ENCODE data around the gene ELMO1. TPM values are rescaled to one million over a fixed set of nuclear protein-coding genes. Genes with fewer than 3 reads are reported as not detected.
A peak's percentile ranks its signal among the peaks of the same experiment; 100 is the strongest.

Gene ELMO1
- total RNA-seq, 1 experiment from 2014 or later: 8.7 TPM

GRCh38 chr7:37248396-37248861 is 200.2 kb downstream of the ELMO1 start:
- DNase-seq: peak; percentile 50
- no peak overlapping the region for H3K4me3 ChIP-seq (ENCODE audit: insufficient read depth, low read depth, low read length)

GRCh38 chr7:37247861-37248260 is 200.8 kb downstream of the ELMO1 start:
- Histone ChIP-seq H3K36me3 (replicated peaks; ENCODE audit: control insufficient read depth, insufficient read depth, low read length) (no peaks in the 10 kb centered on the region), H3K27me3 (ENCODE audit: control insufficient read depth, insufficient read depth, low read length) (no peaks in the 10 kb centered on the region), H3K4me3 (ENCODE audit: insufficient read depth, low read depth, low read length) (no peak overlapping the region)
- DNase-seq: no peak

More at GRCh38 chr7:37248396-37248861, 200.2 kb downstream of the ELMO1 start:
- no peaks in the 10 kb centered on the region for H3K27me3 ChIP-seq (ENCODE audit: control insufficient read depth, insufficient read depth, low read length)
- H3K36me3 ChIP-seq (replicated peaks; ENCODE audit: control insufficient read depth, insufficient read depth, low read length): no peaks in the 10 kb centered on the region

GRCh38 chr7:37245590-37245989 is 203.1 kb downstream of the ELMO1 start:
- Histone ChIP-seq H3K4me3 (ENCODE audit: insufficient read depth, low read depth, low read length) (no peak overlapping the region), H3K36me3 (replicated peaks; ENCODE audit: control insufficient read depth, insufficient read depth, low read length) (no peaks in the 10 kb centered on the region)
- no peak for DNase-seq

GRCh38 chr7:37236906-37237305 is 211.8 kb downstream of the ELMO1 start:
- DNase-seq: no peak
- Histone ChIP-seq H3K27me3 (ENCODE audit: control insufficient read depth, insufficient read depth, low read length) (no peaks in the 10 kb centered on the region), H3K4me3 (ENCODE audit: insufficient read depth, low read depth, low read length) (no peak overlapping the region), H3K36me3 (replicated peaks; ENCODE audit: control insufficient read depth, insufficient read depth, low read length) (no peaks in the 10 kb centered on the region)

More at GRCh38 chr7:37245590-37245989, 203.1 kb downstream of the ELMO1 start:
- no peaks in the 10 kb centered on the region for H3K27me3 ChIP-seq (ENCODE audit: control insufficient read depth, insufficient read depth, low read length)

GRCh38 chr7:37235813-37236212 is 212.9 kb downstream of the ELMO1 start:
- no peaks in the 10 kb centered on the region for H3K27me3 ChIP-seq (ENCODE audit: control insufficient read depth, insufficient read depth, low read length)
- no peak for DNase-seq
- H3K4me3 ChIP-seq (ENCODE audit: insufficient read depth, low read depth, low read length): no peak overlapping the region
- no peaks in the 10 kb centered on the region for H3K36me3 ChIP-seq (replicated peaks; ENCODE audit: control insufficient read depth, insufficient read depth, low read length)

GRCh38 chr7:37234928-37235327 is 213.7 kb downstream of the ELMO1 start:
- Histone ChIP-seq H3K4me3 (ENCODE audit: insufficient read depth, low read depth, low read length) (no peak overlapping the region), H3K27me3 (ENCODE audit: control insufficient read depth, insufficient read depth, low read length) (no peaks in the 10 kb centered on the region), H3K36me3 (replicated peaks; ENCODE audit: control insufficient read depth, insufficient read depth, low read length) (no peaks in the 10 kb centered on the region)
- peak; percentile 12 for DNase-seq

GRCh38 chr7:37234334-37234733 is 214.3 kb downstream of the ELMO1 start:
- peak; percentile 6 for DNase-seq
- no peaks in the 10 kb centered on the region for H3K27me3 ChIP-seq (ENCODE audit: control insufficient read depth, insufficient read depth, low read length)
- no peaks in the 10 kb centered on the region for H3K36me3 ChIP-seq (replicated peaks; ENCODE audit: control insufficient read depth, insufficient read depth, low read length)
- H3K4me3 ChIP-seq (ENCODE audit: insufficient read depth, low read depth, low read length): no peak overlapping the region

- no peak for DNase-seq
- Histone ChIP-seq H3K27me3 (ENCODE audit: control insufficient read depth, insufficient read depth, low read length) (no peaks in the 10 kb centered on the region), H3K4me3 (ENCODE audit: insufficient read depth, low read depth, low read length) (no peak overlapping the region), H3K36me3 (replicated peaks; ENCODE audit: control insufficient read depth, insufficient read depth, low read length) (no peaks in the 10 kb centered on the region)
Observed at GRCh38 chr7:37231613-37232012, 217.1 kb downstream of the ELMO1 start.

- DNase-seq: no peak
- no peaks in the 10 kb centered on the region for H3K27me3 ChIP-seq (ENCODE audit: control insufficient read depth, insufficient read depth, low read length)
- no peak overlapping the region for H3K4me3 ChIP-seq (ENCODE audit: insufficient read depth, low read depth, low read length)
- no peaks in the 10 kb centered on the region for H3K36me3 ChIP-seq (replicated peaks; ENCODE audit: control insufficient read depth, insufficient read depth, low read length)
Observed at GRCh38 chr7:37230221-37230620, 218.4 kb downstream of the ELMO1 start.

- H3K4me3 ChIP-seq (ENCODE audit: insufficient read depth, low read depth, low read length): no peak overlapping the region
- no peaks in the 10 kb centered on the region for H3K36me3 ChIP-seq (replicated peaks; ENCODE audit: control insufficient read depth, insufficient read depth, low read length)
- no peak for DNase-seq
- H3K27me3 ChIP-seq (ENCODE audit: control insufficient read depth, insufficient read depth, low read length): no peaks in the 10 kb centered on the region
Observed at GRCh38 chr7:37229381-37229780, 219.3 kb downstream of the ELMO1 start.

GRCh38 chr7:37225285-37225969 is 223.2 kb downstream of the ELMO1 start:
- no peaks in the 10 kb centered on the region for H3K27me3 ChIP-seq (ENCODE audit: control insufficient read depth, insufficient read depth, low read length)
- no peak overlapping the region for H3K4me3 ChIP-seq (ENCODE audit: insufficient read depth, low read depth, low read length)
- no peak for DNase-seq
- no peaks in the 10 kb centered on the region; the same call in 1 of the 2 replicates for H3K36me3 ChIP-seq (replicated peaks; ENCODE audit: control insufficient read depth, insufficient read depth, low read length)

- Histone ChIP-seq H3K27me3 (ENCODE audit: control insufficient read depth, insufficient read depth, low read length) (no peaks in the 10 kb centered on the region), H3K4me3 (ENCODE audit: insufficient read depth, low read depth, low read length) (no peak overlapping the region), H3K36me3 (replicated peaks; ENCODE audit: control insufficient read depth, insufficient read depth, low read length) (no peaks in the 10 kb centered on the region; the same call in 1 of the 2 replicates)
- no peak for DNase-seq
Observed at GRCh38 chr7:37224746-37225145, 223.9 kb downstream of the ELMO1 start.

GRCh38 chr7:37220664-37221063 is 228.0 kb downstream of the ELMO1 start:
- no peak for DNase-seq
- no peaks in the 10 kb centered on the region; the same call in 1 of the 2 replicates for H3K36me3 ChIP-seq (replicated peaks; ENCODE audit: control insufficient read depth, insufficient read depth, low read length)
- H3K27me3 ChIP-seq (ENCODE audit: control insufficient read depth, insufficient read depth, low read length): no peaks in the 10 kb centered on the region
- H3K4me3 ChIP-seq (ENCODE audit: insufficient read depth, low read depth, low read length): no peak overlapping the region

- Histone ChIP-seq H3K4me3 (ENCODE audit: insufficient read depth, low read depth, low read length) (no peak overlapping the region), H3K27me3 (ENCODE audit: control insufficient read depth, insufficient read depth, low read length) (no peaks in the 10 kb centered on the region), H3K36me3 (replicated peaks; ENCODE audit: control insufficient read depth, insufficient read depth, low read length) (no peaks in the 10 kb centered on the region; the same call in 1 of the 2 replicates)
- DNase-seq: peak; percentile 29
Observed at GRCh38 chr7:37218956-37219355, 229.7 kb downstream of the ELMO1 start.

GRCh38 chr7:37216923-37217322 is 231.7 kb downstream of the ELMO1 start:
- Histone ChIP-seq H3K4me3 (ENCODE audit: insufficient read depth, low read depth, low read length) (no peak overlapping the region), H3K36me3 (replicated peaks; ENCODE audit: control insufficient read depth, insufficient read depth, low read length) (no peaks in the 10 kb centered on the region; the same call in 1 of the 2 replicates), H3K27me3 (ENCODE audit: control insufficient read depth, insufficient read depth, low read length) (no peaks in the 10 kb centered on the region)
- DNase-seq: no peak

Data from H7 (cell line).